Ishikawa (cell line): ENCODE data around the gene ADAD2.
A peak's percentile ranks its signal among the peaks of the same experiment; 100 is the strongest.

Source experiments
- CEBPB ChIP-seq: IDR thresholded peaks from 2 replicates; pipeline ENCODE4 v1.6.1; 2012
- CREB1 ChIP-seq: IDR thresholded peaks from 2 replicates; pipeline ENCODE4 v1.6.1; 2012; ENCODE audit warnings: low read depth
- EGR1 ChIP-seq: IDR thresholded peaks from 2 replicates; pipeline ENCODE4 v1.6.1; 2012
- EP300 ChIP-seq: IDR thresholded peaks from 2 replicates; pipeline ENCODE4 v1.6.1; 2012; ENCODE audit warnings: borderline replicate concordance
- FOXM1 ChIP-seq: IDR thresholded peaks from 2 replicates; pipeline ENCODE4 v1.6.1; 2012; ENCODE audit warnings: low read depth, borderline replicate concordance
- MAX ChIP-seq: IDR thresholded peaks from 2 replicates; pipeline ENCODE4 v1.6.1; 2012
- NFIC ChIP-seq: IDR thresholded peaks from 2 replicates; pipeline ENCODE4 v1.6.1; 2012
- RAD21 ChIP-seq: IDR thresholded peaks from 2 replicates; pipeline ENCODE4 v1.6.1; 2012; ENCODE audit warnings: low read depth
- REST ChIP-seq: IDR thresholded peaks from 2 replicates; pipeline ENCODE4 v1.6.1; 2012; ENCODE audit warnings: low read depth, mild to moderate bottlenecking
- TAF1 ChIP-seq: IDR thresholded peaks from 2 replicates; pipeline ENCODE4 v1.6.1; 2012; ENCODE audit warnings: low read depth, mild to moderate bottlenecking
- TCF12 ChIP-seq: IDR thresholded peaks from 2 replicates; pipeline ENCODE4 v1.6.1; 2012; ENCODE audit warnings: low read depth
- TEAD4 ChIP-seq: IDR thresholded peaks from 2 replicates; pipeline ENCODE4 v1.6.1; 2012
- USF1 ChIP-seq: IDR thresholded peaks from 2 replicates; pipeline ENCODE4 v1.6.1; 2012
- YY1 ChIP-seq: IDR thresholded peaks from 2 replicates; pipeline ENCODE4 v1.6.1; 2012; ENCODE audit warnings: low read depth
- ZBTB7A ChIP-seq: IDR thresholded peaks from 2 replicates; pipeline ENCODE4 v1.6.1; 2012; ENCODE audit warnings: low read depth

ADAD2 gene

GRCh38 chr16:84228256-84228838, 37.4 kb downstream of the ADAD2 start:
- TF ChIP-seq TCF12 (no peak), EP300 (no peak), EGR1 (peak; percentile 22; the same call in 1 of the 2 replicates), RAD21 (no peak), TAF1 (no peak), NFIC (peak; percentile 49; the same call in 1 of the 2 replicates)

- TF ChIP-seq NFIC, result no peak
- no peak for TF ChIP-seq CEBPB
- no peak for TF ChIP-seq FOXM1
- TF ChIP-seq USF1, result no peak
- no peak for TF ChIP-seq ZBTB7A
- TF ChIP-seq RAD21, result no peak
- no peak for TF ChIP-seq TEAD4
- TF ChIP-seq YY1, result no peak
- no peak for TF ChIP-seq TAF1
- TF ChIP-seq TCF12, result no peak
- no peak for TF ChIP-seq EP300
- TF ChIP-seq CREB1, result no peak
- no peak for TF ChIP-seq REST
- TF ChIP-seq EGR1, result no peak
- TF ChIP-seq MAX, result no peak
These were observed 38.5 kb downstream of the ADAD2 start for GRCh38 chr16:84229471-84229870.

GRCh38 chr16:84232060-84232459, 41.1 kb downstream of the ADAD2 start:
- TF ChIP-seq CEBPB, result no peak
- TF ChIP-seq YY1, result no peak
- TF ChIP-seq TCF12, result no peak
- TF ChIP-seq EGR1, result no peak
- TF ChIP-seq RAD21, result no peak
- no peak for TF ChIP-seq CREB1
- TF ChIP-seq NFIC, result no peak

- TF ChIP-seq CREB1, result no peak
- TF ChIP-seq CEBPB, result no peak
- TF ChIP-seq RAD21, result no peak
- TF ChIP-seq REST, result no peak
- no peak for TF ChIP-seq NFIC
- no peak for TF ChIP-seq TAF1
These were observed 42.0 kb downstream of the ADAD2 start for GRCh38 chr16:84232969-84233368.

- TF ChIP-seq RAD21 (no peak), USF1 (no peak), CREB1 (no peak), REST (no peak), TCF12 (no peak), MAX (no peak), TEAD4 (no peak), TAF1 (no peak), EP300 (no peak), CEBPB (no peak), NFIC (no peak), YY1 (no peak), FOXM1 (no peak), ZBTB7A (no peak), EGR1 (no peak)
These were observed 42.8 kb downstream of the ADAD2 start for GRCh38 chr16:84233748-84234147.
